ENCODE data around the gene OXCT1. TPM values are rescaled to one million over a fixed set of nuclear protein-coding genes. Genes with fewer than 3 reads are reported as not detected.
A peak's percentile ranks its signal among the peaks of the same experiment; 100 is the strongest.

The OXCT1 gene
- total and polyA plus RNA-seq, 9 of the 15 experiments (the other 6 are each of a cell fraction or from before 2014, with no cell fraction given): 24.7 to 61.2 (median 41.9) TPM

GRCh38 chr5:41903892-41904799 lies 33.9 kb upstream of the OXCT1 start, which contains the start of gene RIMOC1 (continued):
- TF ChIP-seq POU5F1 (IDR thresholded peaks at IDR 0.05; ENCODE audit: borderline replicate concordance, low read depth, low read length, partially characterized antibody): no peak
- TF ChIP-seq XRCC4 (IDR thresholded peaks at IDR 0.05; ENCODE audit: extremely low read depth, insufficient read depth, insufficient read length): no peak
- no peak for TF ChIP-seq HOXB6 (CRISPR knock-in tag; IDR thresholded peaks at IDR 0.05; ENCODE audit: borderline replicate concordance)
- no peak for TF ChIP-seq U2AF2 (optimal IDR thresholded peaks at IDR 0.05; ENCODE audit: low read depth, low read length)
- no peak for TF ChIP-seq ZNF224 (CRISPR knock-in tag; IDR thresholded peaks at IDR 0.05)
- TF ChIP-seq BCLAF1 (IDR thresholded peaks at IDR 0.05; ENCODE audit: borderline replicate concordance in 1 of 2, control insufficient read depth in 1 of 2, low read depth in 2 of 2, low read length in 1 of 2): no peak
- no peak for TF ChIP-seq WHSC1 (IDR thresholded peaks at IDR 0.05; ENCODE audit: low read length)
- peak; percentile 32; the same call in 1 of the 2 replicates for TF ChIP-seq FOSL1 (tag; conservative IDR thresholded peaks at IDR 0.05)
- TF ChIP-seq SLC30A9 (CRISPR knock-in tag; IDR thresholded peaks at IDR 0.05): no peak
- no peak for TF ChIP-seq ZNF140 (CRISPR knock-in tag; IDR thresholded peaks at IDR 0.05)
- peak; percentile 56 for TF ChIP-seq RBM22 (IDR thresholded peaks at IDR 0.05; ENCODE audit: low read depth, low read length, poor library complexity, severe bottlenecking)
- no peak for TF ChIP-seq KDM2B (CRISPR knock-in tag; IDR thresholded peaks at IDR 0.05)
- peak; percentile 96 for TF ChIP-seq NR2C1 (IDR thresholded peaks at IDR 0.05)
- TF ChIP-seq NR2C1 (tag; IDR thresholded peaks at IDR 0.05): peak; percentile 95
- TF ChIP-seq KDM1A (IDR thresholded peaks at IDR 0.05): no peak
- peak; percentile 72; the same call in 1 of the 2 replicates for TF ChIP-seq HES1 (IDR thresholded peaks at IDR 0.05; ENCODE audit: low read depth)
- TF ChIP-seq ZNF398 (CRISPR knock-in tag; IDR thresholded peaks at IDR 0.05): no peak
- no peak for TF ChIP-seq FOXJ3 (CRISPR knock-in tag; IDR thresholded peaks at IDR 0.05)

Measured in K562 (cell line).